HUES64 (cell line): Measurements from ENCODE around the gene MED13.

ENCODE experiments used
- H3K27ac ChIP-seq: 2 replicates; pipeline ENCODE4 v1.7.0; 2013; ENCODE audit warnings: low read depth, low read length, inconsistent platforms
- H3K27me3 ChIP-seq: 2 replicates; pipeline ENCODE4 v1.6.1; 2013; ENCODE audit warnings: mild to moderate bottlenecking, low read length; ENCODE audit not compliant: insufficient read depth
- H3K36me3 ChIP-seq: 2 replicates; pipeline ENCODE4 v1.6.1; 2013; ENCODE audit warnings: mild to moderate bottlenecking, low read length; ENCODE audit not compliant: insufficient read depth
- H3K4me1 ChIP-seq: 2 replicates; pipeline ENCODE4 v1.6.1; 2013; ENCODE audit warnings: mild to moderate bottlenecking, low read length, moderate library complexity; ENCODE audit not compliant: insufficient read depth
- H3K4me3 ChIP-seq: 2 replicates; pipeline ENCODE4 v1.5.1; 2013; ENCODE audit warnings: mild to moderate bottlenecking, low read length, moderate library complexity
- H3K9ac ChIP-seq: 2 replicates; pipeline ENCODE4 v1.6.1; 2013; ENCODE audit warnings: mild to moderate bottlenecking, low read depth, low read length
- H3K9me3 ChIP-seq: 2 replicates; pipeline ENCODE4 v1.6.1; 2013; ENCODE audit warnings: low read depth, low read length; ENCODE audit not compliant: insufficient read depth
- WGBS: fragments of 150-250, 120-280 bp; methylation state at CpG from one replicate; pipeline ENCODE4 v1.1.7; 2013; ENCODE audit warnings: missing lambda C conversion rate; 5-methylcytosine and 5-hydroxymethylcytosine counted together

Gene MED13

DNA sequence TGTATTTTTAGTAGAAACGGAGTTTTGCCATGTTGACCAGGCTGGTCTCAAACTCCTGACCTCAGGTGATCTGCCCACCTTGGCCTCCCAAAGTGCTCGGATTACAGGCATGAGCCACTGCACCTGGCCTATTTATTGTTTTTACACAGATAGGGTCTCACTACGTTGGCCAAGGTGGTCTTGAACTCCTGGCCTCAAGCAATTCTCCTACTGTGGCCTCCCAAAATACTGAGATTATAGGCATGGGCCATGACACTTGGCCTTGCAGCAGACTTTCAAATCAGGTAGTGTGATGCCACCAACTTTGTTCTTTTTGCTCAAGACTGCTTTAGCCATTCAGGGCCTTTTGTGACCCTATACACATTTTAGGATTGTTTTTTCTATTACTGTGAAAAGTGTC is 75.6 kb downstream of the MED13 start:
- Histone ChIP-seq H3K27ac (no peak overlapping the region), H3K4me3 (no peak overlapping the region), H3K36me3 (peaks cover 85% of the 10 kb centered on the region), H3K27me3 (no peaks in the 10 kb centered on the region), H3K9ac (no peak overlapping the region), H3K4me1 (no peaks in the 10 kb centered on the region), H3K9me3 (no peaks in the 10 kb centered on the region)
- 95% methylated on average over 3 of the region's 3 CpGs for WGBS

GRCh38 chr17:61986898-61987297 is 78.2 kb downstream of the MED13 start:
- no peaks in the 10 kb centered on the region for H3K4me1 ChIP-seq
- H3K4me3 ChIP-seq, result no peak overlapping the region
- no peak overlapping the region for H3K9ac ChIP-seq
- WGBS, result 96% methylated on average over 5 of the region's 5 CpGs
- no peaks in the 10 kb centered on the region for H3K9me3 ChIP-seq
- H3K27me3 ChIP-seq, result no peaks in the 10 kb centered on the region
- H3K36me3 ChIP-seq, result peaks cover 89% of the 10 kb centered on the region
- no peak overlapping the region for H3K27ac ChIP-seq

GRCh38 chr17:61984821-61985220 is 80.3 kb downstream of the MED13 start:
- Histone ChIP-seq H3K9me3 (no peaks in the 10 kb centered on the region), H3K9ac (no peak overlapping the region), H3K27me3 (no peaks in the 10 kb centered on the region), H3K4me3 (no peak overlapping the region), H3K4me1 (no peaks in the 10 kb centered on the region), H3K36me3 (peaks cover 95% of the 10 kb centered on the region), H3K27ac (no peak overlapping the region)
- WGBS, result 92% methylated on average over 4 of the region's 4 CpGs

DNA sequence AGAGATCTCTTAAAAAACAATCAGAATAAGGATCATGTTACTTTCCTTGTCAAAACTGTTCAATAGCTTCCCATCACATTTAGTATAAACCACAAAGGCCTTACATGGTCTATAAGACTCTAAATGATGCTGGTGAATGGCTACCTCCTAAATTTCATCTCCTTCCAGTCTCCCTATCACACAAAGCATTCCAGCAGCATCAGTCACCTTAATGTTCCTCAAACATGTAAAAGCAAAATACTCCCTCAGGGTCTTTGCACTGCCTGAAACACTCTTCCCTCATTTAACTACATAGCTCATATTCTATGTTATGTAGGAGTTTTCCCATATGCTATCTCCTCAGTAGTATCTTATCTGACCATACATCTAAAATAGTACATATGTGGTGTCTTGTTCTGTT is 83.8 kb downstream of the MED13 start:
- Histone ChIP-seq H3K4me3 (no peak overlapping the region), H3K27ac (no peak overlapping the region), H3K27me3 (no peaks in the 10 kb centered on the region), H3K9ac (no peak overlapping the region), H3K36me3 (peaks cover 94% of the 10 kb centered on the region), H3K4me1 (no peaks in the 10 kb centered on the region), H3K9me3 (no peaks in the 10 kb centered on the region)

GRCh38 chr17:61980535-61980934 is 84.5 kb downstream of the MED13 start:
- Histone ChIP-seq H3K4me3 (no peak overlapping the region), H3K27ac (no peak overlapping the region), H3K36me3 (peaks cover 90% of the 10 kb centered on the region), H3K27me3 (no peaks in the 10 kb centered on the region), H3K4me1 (no peaks in the 10 kb centered on the region), H3K9me3 (no peaks in the 10 kb centered on the region), H3K9ac (no peak overlapping the region)
- WGBS, result 93% methylated on average over 5 of the region's 5 CpGs

DNA sequence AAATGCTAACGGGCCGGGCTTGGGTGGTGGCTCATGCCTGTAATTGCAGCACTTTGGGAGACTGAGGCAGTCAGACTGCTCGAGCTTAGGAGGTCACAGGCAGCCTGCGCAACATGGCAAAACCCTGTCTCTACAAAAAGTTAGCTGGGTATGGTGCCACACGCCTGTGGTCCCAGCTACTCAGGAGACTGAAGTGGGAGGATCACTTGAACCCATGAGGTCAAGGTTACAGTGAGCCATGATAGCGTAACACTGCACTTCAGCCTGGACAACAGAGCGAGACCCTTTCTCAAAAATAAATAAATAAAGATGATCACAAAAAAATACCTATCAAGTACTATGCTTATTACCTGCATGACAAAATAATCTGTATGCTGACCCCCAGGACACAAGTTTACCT is 91.0 kb downstream of the MED13 start:
- H3K9ac ChIP-seq, result no peak overlapping the region
- H3K9me3 ChIP-seq, result no peaks in the 10 kb centered on the region
- H3K27me3 ChIP-seq, result no peaks in the 10 kb centered on the region
- no peak overlapping the region for H3K4me3 ChIP-seq
- peaks cover 79% of the 10 kb centered on the region for H3K36me3 ChIP-seq
- no peak overlapping the region for H3K27ac ChIP-seq
- peaks cover 6% of the 10 kb centered on the region for H3K4me1 ChIP-seq
- 95% methylated on average over 7 of the region's 7 CpGs for WGBS

DNA sequence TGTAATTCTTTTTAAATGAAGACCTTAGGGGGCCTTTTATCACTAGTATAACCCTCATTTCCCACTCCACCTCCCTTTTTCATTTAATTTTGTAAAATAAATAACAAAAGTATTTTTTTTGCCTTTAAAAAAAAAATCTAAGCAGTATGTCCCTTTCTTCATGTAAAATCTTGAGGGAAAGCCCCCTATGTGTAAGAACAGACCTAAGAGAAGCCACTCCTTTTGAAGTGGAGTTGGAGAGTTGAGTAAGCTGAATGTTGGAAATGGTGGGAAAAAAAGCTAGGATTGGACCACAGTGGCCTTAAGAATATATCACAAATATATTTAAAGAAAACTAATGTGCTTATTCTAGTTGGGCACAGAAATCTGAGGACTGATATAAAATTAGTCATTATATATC is 92.8 kb downstream of the MED13 start:
- Histone ChIP-seq H3K9ac (no peak overlapping the region), H3K4me1 (peaks cover 6% of the 10 kb centered on the region), H3K4me3 (no peak overlapping the region), H3K36me3 (peaks cover 80% of the 10 kb centered on the region), H3K27me3 (no peaks in the 10 kb centered on the region), H3K9me3 (no peaks in the 10 kb centered on the region), H3K27ac (peak overlapping the region; percentile 2; the same call in 1 of the 2 replicates)

DNA sequence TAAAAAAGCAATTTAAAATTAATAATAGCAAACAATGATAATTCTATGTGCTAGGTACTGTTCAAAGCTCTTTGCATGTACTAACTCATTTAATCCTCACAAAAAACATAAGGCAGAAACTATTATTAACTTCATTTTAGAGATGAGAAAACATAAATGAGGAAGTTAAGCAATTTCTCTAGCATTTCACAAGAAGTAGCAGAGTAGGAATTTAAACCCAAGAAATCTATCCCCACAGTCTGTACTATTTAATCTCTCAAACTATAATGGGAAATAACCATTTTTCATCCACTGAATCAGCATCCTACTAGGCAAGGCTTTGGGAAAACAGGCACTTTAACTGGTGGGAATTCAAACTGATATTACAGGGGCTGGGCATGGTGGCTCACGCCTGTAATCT is 95.0 kb downstream of the MED13 start:
- WGBS, result 83% methylated on average over 1 of the region's 1 CpG
- Histone ChIP-seq H3K4me3 (no peak overlapping the region), H3K27ac (no peak overlapping the region), H3K9ac (no peak overlapping the region), H3K36me3 (peaks cover 85% of the 10 kb centered on the region), H3K9me3 (no peaks in the 10 kb centered on the region), H3K4me1 (peaks cover 6% of the 10 kb centered on the region), H3K27me3 (no peaks in the 10 kb centered on the region)

GRCh38 chr17:61968757-61969156 is 96.3 kb downstream of the MED13 start:
- no peak overlapping the region for H3K9ac ChIP-seq
- H3K4me3 ChIP-seq, result no peak overlapping the region
- peaks cover 6% of the 10 kb centered on the region for H3K4me1 ChIP-seq
- 96% methylated on average over 5 of the region's 5 CpGs for whole genome bisulfite sequencing
- no peaks in the 10 kb centered on the region for H3K9me3 ChIP-seq
- no peaks in the 10 kb centered on the region for H3K27me3 ChIP-seq
- H3K27ac ChIP-seq, result no peak overlapping the region
- peaks cover 92% of the 10 kb centered on the region for H3K36me3 ChIP-seq

DNA sequence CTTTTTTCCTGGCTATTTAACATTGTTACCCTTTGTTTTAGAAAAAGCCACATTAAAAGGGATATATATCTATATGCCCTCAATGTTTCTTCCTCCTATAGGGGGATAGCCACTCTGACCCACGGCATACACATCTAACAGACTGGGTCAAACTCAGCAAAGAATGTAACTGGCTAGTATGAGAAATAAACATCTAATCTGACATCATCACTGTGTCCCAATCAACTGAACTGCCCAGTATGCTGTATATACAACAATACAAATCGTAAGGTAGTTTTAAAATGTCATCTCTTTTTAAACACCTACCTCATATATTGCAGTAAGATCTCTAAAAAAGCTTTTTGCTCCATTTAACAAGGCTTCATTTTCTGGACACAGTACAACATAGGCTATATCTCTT is 97.3 kb downstream of the MED13 start:
- H3K27me3 ChIP-seq, result no peaks in the 10 kb centered on the region
- peaks cover 3% of the 10 kb centered on the region for H3K4me1 ChIP-seq
- WGBS, result 100% methylated on average over 1 of the region's 2 CpGs
- H3K9ac ChIP-seq, result no peak overlapping the region
- no peak overlapping the region for H3K27ac ChIP-seq
- H3K9me3 ChIP-seq, result no peaks in the 10 kb centered on the region
- H3K36me3 ChIP-seq, result peaks cover 99% of the 10 kb centered on the region
- H3K4me3 ChIP-seq, result no peak overlapping the region

DNA sequence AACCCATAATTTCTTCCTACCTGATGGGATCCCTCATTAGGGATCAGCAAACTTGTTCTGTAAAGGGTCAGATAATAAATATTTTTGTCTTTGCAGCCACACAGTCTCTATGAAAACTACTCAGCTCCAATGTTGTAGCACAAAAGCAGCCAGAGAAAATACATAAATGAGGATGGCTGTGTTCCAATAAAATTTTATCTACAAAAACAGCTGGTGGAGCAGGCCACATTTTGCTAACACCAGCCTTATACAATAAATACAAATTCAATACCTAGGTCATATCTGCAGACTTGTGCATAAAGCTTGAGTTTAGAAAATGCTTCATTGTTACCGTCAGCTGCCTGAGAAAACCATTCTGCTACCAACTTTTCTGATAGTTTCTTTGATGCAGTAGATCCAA is 98.9 kb downstream of the MED13 start:
- no peaks in the 10 kb centered on the region for H3K4me1 ChIP-seq
- no peaks in the 10 kb centered on the region for H3K27me3 ChIP-seq
- H3K27ac ChIP-seq, result no peak overlapping the region
- H3K4me3 ChIP-seq, result no peak overlapping the region
- 0% methylated on average over 1 of the region's 1 CpG for WGBS
- no peaks in the 10 kb centered on the region for H3K9me3 ChIP-seq
- no peak overlapping the region for H3K9ac ChIP-seq
- peaks cover 99% of the 10 kb centered on the region for H3K36me3 ChIP-seq

GRCh38 chr17:61955619-61956018 is 109.5 kb downstream of the MED13 start:
- H3K9me3 ChIP-seq, result no peaks in the 10 kb centered on the region
- H3K4me1 ChIP-seq, result no peaks in the 10 kb centered on the region
- peaks cover 88% of the 10 kb centered on the region for H3K36me3 ChIP-seq
- no peak overlapping the region for H3K9ac ChIP-seq
- H3K4me3 ChIP-seq, result no peak overlapping the region
- 96% methylated on average over 4 of the region's 4 CpGs for WGBS
- no peak overlapping the region for H3K27ac ChIP-seq
- H3K27me3 ChIP-seq, result no peaks in the 10 kb centered on the region
